ENCODE measurements around the gene LRRC72. TPM values are rescaled to one million over a fixed set of nuclear protein-coding genes. Genes with fewer than 3 reads are reported as not detected.

LRRC72 gene
- total RNA-seq, 3 donors from 2014 or later (not counting 1 experiment from before 2014, with no cell fraction given): not detected

DNA sequence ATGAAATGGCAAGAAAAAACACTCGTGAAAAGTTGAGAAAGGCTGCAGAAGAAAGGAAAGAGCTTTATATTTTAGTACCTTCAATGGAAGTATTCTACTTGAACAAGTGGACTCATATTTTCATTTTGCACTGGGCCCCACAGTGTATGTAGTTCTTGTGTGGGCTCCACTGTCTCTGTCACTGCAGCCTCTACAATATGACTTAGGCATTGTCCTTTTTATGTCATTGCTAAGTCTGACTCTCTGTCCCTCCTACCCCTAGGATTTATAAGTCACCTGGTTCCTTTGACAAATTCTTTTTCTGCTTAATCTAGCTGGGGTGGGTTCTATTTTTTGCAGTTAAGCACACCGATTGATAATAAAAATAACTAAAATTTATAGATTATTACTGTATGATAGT is 33.4 kb upstream of the LRRC72 start:
- ATAC-seq (no peak), DNase-seq (no peak)
- no peaks in the 10 kb centered on the region for H3K9me3 ChIP-seq (ENCODE audit: control insufficient read depth, insufficient read depth, low read length)
- no peak overlapping the region for H3K4me3 ChIP-seq (ENCODE audit: low read length)
- H3K27ac ChIP-seq (ENCODE audit: low read length): no peak overlapping the region
- Mint-ChIP-seq H3K36me3 (no peaks in the 10 kb centered on the region), H3K9me3 (no peaks in the 10 kb centered on the region), H3K27ac (no peak overlapping the region), H3K4me3 (no peak overlapping the region), H3K27me3 (ENCODE audit: low read depth in 2 of 2) (peaks cover 0 to 3% of the 10 kb centered on the region in 2 donors), H3K4me1 (peaks cover 7% of the 10 kb centered on the region in 2 donors)
- no peaks in the 10 kb centered on the region for H3K4me1 ChIP-seq (ENCODE audit: control insufficient read depth, insufficient read depth, low read length)
- H3K36me3 ChIP-seq (ENCODE audit: control insufficient read depth, insufficient read depth, low read length): no peaks in the 10 kb centered on the region
- WGBS (ENCODE audit: insufficient coverage): no CpG with 5 or more reads among the region's 2 CpGs
- TF ChIP-seq CTCF (IDR thresholded peaks at IDR 0.05): no peak
- intact Hi-C loops (cut with micrococcal nuclease): no loop called here
- H3K27me3 ChIP-seq (ENCODE audit: control insufficient read depth, insufficient read depth, low read length): peaks cover 2% of the 10 kb centered on the region

- ATAC-seq (no peak), DNase-seq (no peak)
- Histone ChIP-seq H3K27me3 (ENCODE audit: control insufficient read depth, insufficient read depth, low read length) (peaks cover 2% of the 10 kb centered on the region), H3K27ac (ENCODE audit: low read length) (no peak overlapping the region), H3K4me3 (ENCODE audit: low read length) (no peak overlapping the region), H3K36me3 (ENCODE audit: control insufficient read depth, insufficient read depth, low read length) (no peaks in the 10 kb centered on the region), H3K9me3 (ENCODE audit: control insufficient read depth, insufficient read depth, low read length) (no peaks in the 10 kb centered on the region), H3K4me1 (ENCODE audit: control insufficient read depth, insufficient read depth, low read length) (no peaks in the 10 kb centered on the region)
- intact Hi-C loops (cut with micrococcal nuclease): no loop called here
- H3K9me3 Mint-ChIP-seq: no peaks in the 10 kb centered on the region
- no peaks in the 10 kb centered on the region for H3K27me3 Mint-ChIP-seq (ENCODE audit: low read depth in 2 of 2)
- H3K27ac Mint-ChIP-seq: no peak overlapping the region
- H3K36me3 Mint-ChIP-seq: no peaks in the 10 kb centered on the region
- no peak for TF ChIP-seq CTCF (IDR thresholded peaks at IDR 0.05)
- WGBS (ENCODE audit: insufficient coverage): 83% methylated on average over 1 of the region's 2 CpGs
- H3K4me1 Mint-ChIP-seq: peaks cover 7% of the 10 kb centered on the region in 2 donors
- no peak overlapping the region for H3K4me3 Mint-ChIP-seq
Measured at GRCh38 chr7:16494551-16494950, 32.1 kb upstream of the LRRC72 start.

GRCh38 chr7:16494955-16495719 is 31.5 kb upstream of the LRRC72 start:
- TF ChIP-seq CTCF (IDR thresholded peaks at IDR 0.05): no peak
- H3K9me3 Mint-ChIP-seq: no peaks in the 10 kb centered on the region

GRCh38 chr7:16498122-16498521 is 28.5 kb upstream of the LRRC72 start:
- H3K4me1 Mint-ChIP-seq: no peaks in the 10 kb centered on the region
- H3K9me3 Mint-ChIP-seq: no peaks in the 10 kb centered on the region
- no peaks in the 10 kb centered on the region for H3K9me3 ChIP-seq (ENCODE audit: control insufficient read depth, insufficient read depth, low read length)
- no peak overlapping the region for H3K4me3 ChIP-seq (ENCODE audit: low read length)
- no peak for DNase-seq
- no peak overlapping the region for H3K27ac Mint-ChIP-seq
- no peak for ATAC-seq
- no peak for TF ChIP-seq CTCF (IDR thresholded peaks at IDR 0.05)
- intact Hi-C loops (cut with micrococcal nuclease): no loop called here
- H3K27me3 Mint-ChIP-seq (ENCODE audit: low read depth in 2 of 2): no peaks in the 10 kb centered on the region
- no peak overlapping the region for H3K4me3 Mint-ChIP-seq
- H3K4me1 ChIP-seq (ENCODE audit: control insufficient read depth, insufficient read depth, low read length): no peaks in the 10 kb centered on the region
- peaks cover 2% of the 10 kb centered on the region for H3K27me3 ChIP-seq (ENCODE audit: control insufficient read depth, insufficient read depth, low read length)
- H3K27ac ChIP-seq (ENCODE audit: low read length): no peak overlapping the region
- WGBS (ENCODE audit: insufficient coverage): 88% methylated on average over 2 of the region's 2 CpGs
- H3K36me3 ChIP-seq (ENCODE audit: control insufficient read depth, insufficient read depth, low read length): no peaks in the 10 kb centered on the region
- H3K36me3 Mint-ChIP-seq: no peaks in the 10 kb centered on the region

More at GRCh38 chr7:16494955-16495719, 31.5 kb upstream of the LRRC72 start:
- Mint-ChIP-seq H3K27ac (no peak overlapping the region), H3K4me1 (peaks cover 7% of the 10 kb centered on the region in 2 donors), H3K4me3 (no peak overlapping the region), H3K36me3 (no peaks in the 10 kb centered on the region), H3K27me3 (ENCODE audit: low read depth in 2 of 2) (no peaks in the 10 kb centered on the region)
- no peak for DNase-seq
- intact Hi-C loops (cut with micrococcal nuclease): no loop called here
- Histone ChIP-seq H3K9me3 (ENCODE audit: control insufficient read depth, insufficient read depth, low read length) (no peaks in the 10 kb centered on the region), H3K4me3 (ENCODE audit: low read length) (no peak overlapping the region), H3K27ac (ENCODE audit: low read length) (no peak overlapping the region), H3K36me3 (ENCODE audit: control insufficient read depth, insufficient read depth, low read length) (no peaks in the 10 kb centered on the region), H3K27me3 (ENCODE audit: control insufficient read depth, insufficient read depth, low read length) (peaks cover 2% of the 10 kb centered on the region), H3K4me1 (ENCODE audit: control insufficient read depth, insufficient read depth, low read length) (no peaks in the 10 kb centered on the region)
- no peak for ATAC-seq
- 87% methylated on average over 2 of the region's 4 CpGs for WGBS (ENCODE audit: insufficient coverage)

All from natural killer cell (primary cell).